Fibroblast of skin of scalp (primary cell): ENCODE data around the gene MFGE8.

Experiments
- DNase-seq: peaks from one replicate; pipeline ENCODE4 v3.0.0-alpha.2; 2013

The MFGE8 gene

GRCh38 chr15:88897456-88898194 lies 15.6 kb downstream of the MFGE8 start:
- peak; percentile 84 for DNase-seq

GRCh38 chr15:88897142-88897455 lies 16.1 kb downstream of the MFGE8 start:
- no peak for DNase-seq

GRCh38 chr15:88896333-88897033 lies 16.7 kb downstream of the MFGE8 start:
- DNase-seq: no peak

GRCh38 chr15:88894819-88895767 lies 18.1 kb downstream of the MFGE8 start, which contains the start of gene HAPLN3:
Gene HAPLN3, minus strand, starts transcription at chr15:88895544. Its CDS starts 8,246 bp downstream, at chr15:88887298.
- DNase-seq: peak; percentile 52

GRCh38 chr15:88894348-88894818 lies 18.8 kb downstream of the MFGE8 start:
- DNase-seq: peak; percentile 38

- DNase-seq: no peak
Measured at GRCh38 chr15:88891540-88892254, 21.5 kb downstream of the MFGE8 start.

- peak; percentile 71 for DNase-seq
Measured at GRCh38 chr15:88890495-88890894, 22.7 kb downstream of the MFGE8 start.

GRCh38 chr15:88888719-88889118 lies 24.5 kb downstream of the MFGE8 start:
- DNase-seq: no peak

GRCh38 chr15:88887068-88887580 lies 26.1 kb downstream of the MFGE8 start:
- DNase-seq: no peak

- DNase-seq: peak; percentile 71
Measured at GRCh38 chr15:88882785-88883184, 30.4 kb downstream of the MFGE8 start.

- DNase-seq: peak; percentile 82
Measured at GRCh38 chr15:88881775-88882174, 31.4 kb downstream of the MFGE8 start.

GRCh38 chr15:88880944-88881740 lies 32.0 kb downstream of the MFGE8 start:
- DNase-seq: no peak

GRCh38 chr15:88878720-88879184 lies 34.4 kb downstream of the MFGE8 start:
- peak; percentile 66 for DNase-seq

GRCh38 chr15:88877906-88878305 lies 35.3 kb downstream of the MFGE8 start:
- no peak for DNase-seq

GRCh38 chr15:88877415-88877814 lies 35.8 kb downstream of the MFGE8 start:
- DNase-seq: no peak

GRCh38 chr15:88876573-88876972 lies 36.6 kb downstream of the MFGE8 start:
- peak; percentile 36 for DNase-seq

- DNase-seq: no peak
Measured at GRCh38 chr15:88874684-88875083, 38.5 kb downstream of the MFGE8 start.

- no peak for DNase-seq
Measured at GRCh38 chr15:88874275-88874674, 38.9 kb downstream of the MFGE8 start.

- DNase-seq: no peak
Measured at GRCh38 chr15:88873786-88874185, 39.4 kb downstream of the MFGE8 start.

- no peak for DNase-seq
Measured at GRCh38 chr15:88872706-88873105, 40.5 kb downstream of the MFGE8 start.

- DNase-seq: no peak
Measured at GRCh38 chr15:88872106-88872505, 41.1 kb downstream of the MFGE8 start.
